NCI-H1092 (cell line): Measurements from ENCODE around the gene FBLN1.
"Not testable (repeated sequence)": the region's sequence is repeated elsewhere in the genome, so short reads cannot be mapped to it uniquely, and the experiment has no call there.

Experiments
- DNase-seq: peaks from one replicate; lab custom pipeline; 2025; lab: John Stamatoyannopoulos, UW

The FBLN1 gene

GRCh38 chr22:45585946-45586540 lies 83.4 kb downstream of the FBLN1 start:
- no peak for DNase-seq

- no peak for DNase-seq
Measured at GRCh38 chr22:45586651-45587405, 84.1 kb downstream of the FBLN1 start.

- DNase-seq = no peak
Measured at GRCh38 chr22:45587638-45588505, 85.2 kb downstream of the FBLN1 start.

DNA sequence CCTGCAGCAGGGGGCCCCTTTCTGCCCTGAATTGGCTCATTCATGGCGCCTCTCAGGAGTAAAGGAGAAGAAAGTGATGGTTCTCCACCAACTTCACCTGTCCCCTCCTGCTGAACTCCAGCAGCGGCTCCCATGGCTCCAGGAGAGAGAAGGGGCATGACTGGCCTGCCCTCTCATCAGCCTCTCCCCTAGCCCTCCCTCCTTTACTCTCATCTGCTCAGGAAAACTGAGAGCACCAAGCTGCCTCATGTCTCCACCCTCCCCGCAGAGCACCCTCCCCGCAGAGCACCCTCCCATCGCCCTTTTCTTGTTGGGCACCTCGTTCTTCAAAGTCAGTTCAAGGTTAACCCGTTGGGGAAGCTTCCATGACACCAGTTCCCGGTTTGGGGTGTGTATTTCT lies 86.9 kb downstream of the FBLN1 start:
- DNase-seq = no peak

- DNase-seq = no peak
Measured at GRCh38 chr22:45590262-45590661, 87.6 kb downstream of the FBLN1 start.

DNA sequence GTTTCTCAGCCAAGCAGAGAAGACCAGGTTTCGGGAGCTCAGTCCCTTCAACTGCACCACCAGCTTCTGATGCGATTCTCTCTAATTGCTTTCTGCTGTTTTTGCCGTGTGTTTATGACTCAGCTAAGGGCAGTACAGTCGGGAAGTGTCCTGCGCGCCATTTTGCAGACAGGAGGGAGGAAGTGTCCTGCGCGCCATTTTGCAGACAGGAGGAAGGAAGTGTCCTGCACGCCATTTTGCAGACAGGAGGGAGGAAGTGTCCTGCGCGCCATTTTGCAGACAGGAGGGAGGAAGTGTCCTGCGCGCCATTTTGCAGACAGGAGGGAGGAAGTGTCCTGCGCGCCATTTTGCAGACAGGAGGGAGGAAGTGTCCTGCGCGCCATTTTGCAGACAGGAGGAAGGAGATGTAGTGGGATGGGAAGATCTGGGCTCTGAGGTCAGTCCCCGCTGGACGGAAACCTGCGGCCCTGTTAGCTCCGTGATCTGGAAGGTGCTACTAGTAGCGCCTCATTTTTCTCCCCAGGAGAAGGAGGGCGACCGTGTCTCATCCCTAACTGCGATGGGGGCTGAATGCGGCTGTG lies 89.0 kb downstream of the FBLN1 start:
- not testable (repeated sequence) for DNase-seq

DNA sequence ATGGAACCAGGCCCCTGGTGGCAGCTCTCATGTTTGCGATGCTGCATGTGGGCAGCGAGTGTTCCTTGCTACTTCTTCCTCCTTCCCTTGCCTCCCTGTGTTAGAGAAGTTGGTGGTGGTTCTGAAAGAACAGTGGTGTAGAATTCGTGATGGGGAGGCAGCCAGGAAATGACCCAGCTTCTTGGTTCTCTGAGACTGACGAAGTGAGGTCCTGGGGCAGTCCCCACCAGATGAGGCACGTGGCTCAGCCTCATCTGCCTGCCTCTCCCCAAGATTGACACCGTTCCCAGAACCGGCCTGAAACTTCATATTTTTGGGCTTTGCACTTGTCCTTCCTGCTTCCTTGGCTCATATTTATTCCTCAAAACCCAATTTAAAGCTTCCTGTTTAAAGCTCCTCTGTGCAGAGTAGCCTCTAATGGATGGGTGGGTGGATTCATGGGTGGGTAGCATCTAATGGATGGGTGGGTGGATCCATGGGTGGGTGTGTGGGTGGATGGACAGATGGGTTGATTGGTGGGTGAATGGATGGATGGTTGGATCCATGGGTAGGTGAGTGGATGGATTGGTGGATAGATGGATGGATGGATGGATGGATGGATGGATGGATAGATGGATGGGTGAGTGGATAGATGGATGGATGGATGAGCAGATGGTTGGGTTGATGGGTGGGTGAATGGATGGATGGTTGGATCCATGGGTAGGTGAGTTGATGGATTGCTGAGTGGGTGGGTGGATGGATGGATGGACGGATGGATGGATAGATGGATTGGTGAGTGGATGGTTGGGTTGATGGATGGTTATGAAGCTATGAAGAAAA lies 91.6 kb downstream of the FBLN1 start:
- no peak for DNase-seq

DNA sequence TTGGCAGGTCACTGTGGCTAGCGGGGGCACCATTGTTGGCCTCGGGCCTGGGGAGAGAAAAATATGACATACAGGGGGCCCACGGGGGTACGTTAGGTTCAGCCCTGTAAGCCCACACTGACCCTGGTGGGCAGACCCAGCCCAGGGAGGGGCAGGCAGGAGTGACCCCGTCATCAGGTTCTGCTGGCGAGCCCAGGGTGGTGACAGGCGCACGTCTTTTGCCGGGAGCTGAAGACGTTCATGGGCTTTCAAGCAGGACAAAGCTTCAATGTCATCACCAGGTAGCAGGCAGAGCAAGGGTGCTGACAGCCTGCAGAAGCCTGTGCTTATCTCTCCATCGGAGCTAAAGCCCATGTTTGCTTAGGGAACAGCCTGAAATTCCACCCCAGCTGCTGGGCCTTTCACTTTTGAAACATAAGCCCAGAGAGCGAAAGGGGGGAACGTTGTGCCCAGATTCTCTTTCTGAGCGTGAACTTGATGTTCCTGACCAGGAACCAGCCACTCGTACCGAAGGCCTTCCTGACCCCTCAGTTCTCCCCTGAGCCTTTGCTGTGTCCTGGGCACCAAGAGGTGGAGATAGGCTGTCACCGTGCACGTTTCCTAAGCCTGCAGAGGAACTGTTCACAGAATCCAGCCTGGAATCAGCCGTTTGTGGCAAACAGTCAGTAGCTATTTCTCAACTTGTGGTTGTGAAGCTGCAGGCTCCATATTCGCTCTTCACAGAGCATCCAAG lies 94.9 kb downstream of the FBLN1 start:
- no peak for DNase-seq

- no peak for DNase-seq
Measured at GRCh38 chr22:45598596-45599217, 96.0 kb downstream of the FBLN1 start.

GRCh38 chr22:45599836-45600577 lies 97.3 kb downstream of the FBLN1 start:
- DNase-seq = no peak

GRCh38 chr22:45600790-45601730 lies 98.4 kb downstream of the FBLN1 start:
- DNase-seq = no peak

- no peak for DNase-seq
Measured at GRCh38 chr22:45602004-45602733, 99.5 kb downstream of the FBLN1 start.

- no peak for DNase-seq
Measured at GRCh38 chr22:45602824-45603595, 100.3 kb downstream of the FBLN1 start.

GRCh38 chr22:45603619-45604018 lies 100.9 kb downstream of the FBLN1 start:
- DNase-seq = no peak

DNA sequence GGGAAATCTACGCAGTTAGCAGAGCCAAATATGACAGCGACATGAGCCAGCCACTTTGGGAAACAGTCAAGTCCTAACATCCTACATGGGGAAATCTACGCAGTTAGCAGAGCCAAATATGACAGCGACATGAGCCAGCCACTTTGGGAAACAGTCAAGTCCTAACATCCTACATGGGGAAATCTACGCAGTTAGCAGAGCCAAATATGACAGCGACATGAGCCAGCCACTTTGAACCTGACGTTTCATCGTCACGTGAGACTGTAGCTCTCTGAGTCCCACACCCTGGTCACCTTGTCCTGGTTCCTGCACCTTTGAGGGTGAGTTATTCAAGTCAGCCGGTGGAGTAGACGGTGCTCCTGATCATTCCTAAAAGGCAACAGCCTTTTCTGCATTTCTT lies 105.4 kb downstream of the FBLN1 start:
- not testable (repeated sequence) for DNase-seq

DNA sequence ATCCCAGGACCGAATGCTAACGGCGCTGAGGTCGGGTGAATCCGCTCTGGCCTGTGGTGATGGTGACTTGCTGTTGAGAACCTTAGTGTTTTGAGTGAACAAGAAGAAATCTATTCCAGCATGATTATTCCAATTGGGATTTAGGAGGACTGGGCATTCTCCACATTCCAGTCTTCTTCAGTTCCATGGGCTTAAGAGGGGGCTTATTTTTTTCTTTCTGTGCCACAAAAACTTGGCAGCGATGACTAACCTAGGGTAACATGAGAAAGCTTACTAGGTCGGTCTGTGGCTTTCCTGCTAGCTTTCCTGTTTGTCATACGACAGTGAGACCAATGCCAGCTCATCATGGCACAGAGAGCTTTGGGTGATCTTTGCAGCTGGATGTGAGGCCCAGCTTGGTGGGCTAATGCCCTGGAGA lies 106.1 kb downstream of the FBLN1 start:
- DNase-seq = no peak

DNA sequence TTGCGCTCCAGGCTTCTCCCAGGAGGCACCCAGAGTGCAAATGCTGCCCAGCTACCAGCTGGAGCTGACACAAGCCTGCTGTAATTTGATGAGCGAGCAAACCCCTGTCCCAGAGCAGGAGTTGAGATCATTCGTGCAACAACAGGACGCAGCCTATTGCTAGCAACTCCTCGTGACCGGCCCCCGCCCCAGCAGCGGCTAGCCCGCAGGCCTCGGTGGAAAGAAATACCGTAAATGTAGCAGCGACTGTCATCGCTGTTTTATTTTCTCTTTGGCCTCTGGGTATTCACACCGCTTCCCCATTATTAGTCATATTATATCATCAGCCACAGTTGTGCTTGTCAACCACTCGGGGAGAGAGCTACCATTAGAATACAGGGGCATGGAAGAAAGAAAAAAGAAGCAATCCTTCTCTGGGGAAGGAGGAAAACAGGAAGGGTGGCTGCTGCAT lies 109.8 kb downstream of the FBLN1 start:
- DNase-seq = no peak
